GM18870 (cell line): Measurements from ENCODE around the gene TLCD3B.

ENCODE experiments used
- ATAC-seq: cut with Tn5 transposase; IDR thresholded peaks from one replicate; pipeline ENCODE4 v1.9.1; 2021; ENCODE audit warnings: moderate library complexity; ENCODE audit not compliant: unreplicated experiment

The TLCD3B gene

GRCh38 chr16:29991571-29991904, 39.5 kb downstream of the TLCD3B start:
- no peak for ATAC-seq

- no peak for ATAC-seq
These were observed 40.0 kb downstream of the TLCD3B start for GRCh38 chr16:29990883-29991570.

GRCh38 chr16:29990034-29990433, 41.0 kb downstream of the TLCD3B start:
- ATAC-seq, result no peak

GRCh38 chr16:29989111-29989858, 41.8 kb downstream of the TLCD3B start:
- no peak for ATAC-seq

- ATAC-seq, result no peak
These were observed 42.6 kb downstream of the TLCD3B start for GRCh38 chr16:29988346-29989075.

DNA sequence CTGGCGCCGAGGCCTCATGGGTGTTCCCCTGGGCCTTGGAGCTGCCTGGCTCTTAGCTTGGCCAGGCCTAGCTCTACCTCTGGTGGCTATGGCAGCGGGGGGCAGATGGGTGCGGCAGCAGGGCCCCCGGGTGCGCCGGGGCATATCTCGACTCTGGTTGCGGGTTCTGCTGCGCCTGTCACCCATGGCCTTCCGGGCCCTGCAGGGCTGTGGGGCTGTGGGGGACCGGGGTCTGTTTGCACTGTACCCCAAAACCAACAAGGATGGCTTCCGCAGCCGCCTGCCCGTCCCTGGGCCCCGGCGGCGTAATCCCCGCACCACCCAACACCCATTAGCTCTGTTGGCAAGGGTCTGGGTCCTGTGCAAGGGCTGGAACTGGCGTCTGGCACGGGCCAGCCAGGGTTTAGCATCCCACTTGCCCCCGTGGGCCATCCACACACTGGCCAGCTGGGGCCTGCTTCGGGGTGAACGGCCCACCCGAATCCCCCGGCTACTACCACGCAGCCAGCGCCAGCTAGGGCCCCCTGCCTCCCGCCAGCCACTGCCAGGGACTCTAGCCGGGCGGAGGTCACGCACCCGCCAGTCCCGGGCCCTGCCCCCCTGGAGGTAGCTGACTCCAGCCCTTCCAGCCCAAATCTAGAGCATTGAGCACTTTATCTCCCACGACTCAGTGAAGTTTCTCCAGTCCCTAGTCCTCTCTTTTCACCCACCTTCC, 43.5 kb downstream of the TLCD3B start:
- ATAC-seq, result no peak

DNA sequence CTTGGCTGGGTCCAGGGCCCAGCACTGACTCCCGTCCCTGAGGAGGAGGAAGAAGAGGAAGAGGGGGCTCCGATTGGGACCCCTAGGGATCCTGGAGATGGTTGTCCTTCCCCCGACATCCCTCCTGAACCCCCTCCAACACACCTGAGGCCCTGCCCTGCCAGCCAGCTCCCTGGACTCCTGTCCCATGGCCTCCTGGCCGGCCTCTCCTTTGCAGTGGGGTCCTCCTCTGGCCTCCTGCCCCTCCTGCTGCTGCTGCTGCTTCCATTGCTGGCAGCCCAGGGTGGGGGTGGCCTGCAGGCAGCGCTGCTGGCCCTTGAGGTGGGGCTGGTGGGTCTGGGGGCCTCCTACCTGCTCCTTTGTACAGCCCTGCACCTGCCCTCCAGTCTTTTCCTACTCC, 44.1 kb downstream of the TLCD3B start:
- no peak for ATAC-seq

DNA sequence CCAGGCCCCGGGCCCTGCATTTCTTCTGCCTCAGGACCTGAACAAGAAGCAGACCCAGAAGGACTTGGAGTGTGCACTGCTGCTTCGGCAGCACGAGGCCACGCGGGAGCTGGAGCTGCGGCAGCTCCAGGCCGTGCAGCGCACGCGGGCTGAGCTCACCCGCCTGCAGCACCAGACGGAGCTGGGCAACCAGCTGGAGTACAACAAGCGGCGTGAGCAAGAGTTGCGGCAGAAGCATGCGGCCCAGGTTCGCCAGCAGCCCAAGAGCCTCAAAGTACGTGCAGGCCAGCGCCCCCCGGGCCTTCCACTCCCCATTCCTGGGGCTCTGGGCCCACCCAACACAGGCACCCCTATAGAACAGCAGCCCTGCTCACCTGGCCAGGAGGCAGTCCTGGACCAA, 44.8 kb downstream of the TLCD3B start:
- ATAC-seq, result no peak

DNA sequence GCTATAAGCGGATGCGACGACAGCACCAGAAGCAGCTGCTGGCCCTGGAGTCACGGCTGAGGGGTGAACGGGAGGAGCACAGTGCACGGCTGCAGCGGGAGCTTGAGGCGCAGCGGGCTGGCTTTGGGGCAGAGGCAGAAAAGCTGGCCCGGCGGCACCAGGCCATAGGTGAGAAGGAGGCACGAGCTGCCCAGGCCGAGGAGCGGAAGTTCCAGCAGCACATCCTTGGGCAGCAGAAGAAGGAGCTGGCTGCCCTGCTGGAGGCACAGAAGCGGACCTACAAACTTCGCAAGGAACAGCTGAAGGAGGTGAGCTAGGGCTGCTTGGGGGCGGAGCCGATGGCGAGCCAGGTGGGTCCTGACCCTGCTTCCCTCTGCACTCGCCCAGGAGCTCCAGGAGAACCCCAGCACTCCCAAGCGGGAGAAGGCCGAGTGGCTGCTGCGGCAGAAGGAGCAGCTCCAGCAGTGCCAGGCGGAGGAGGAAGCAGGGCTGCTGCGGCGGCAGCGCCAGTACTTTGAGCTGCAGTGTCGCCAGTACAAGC, 45.7 kb downstream of the TLCD3B start:
- ATAC-seq, result no peak

GRCh38 chr16:29984764-29985147, 46.3 kb downstream of the TLCD3B start:
- no peak for ATAC-seq

- ATAC-seq, result no peak
These were observed 46.8 kb downstream of the TLCD3B start for GRCh38 chr16:29984137-29984763.

GRCh38 chr16:29983420-29984136, 47.5 kb downstream of the TLCD3B start:
- no peak for ATAC-seq

- ATAC-seq, result no peak
These were observed 48.3 kb downstream of the TLCD3B start for GRCh38 chr16:29982560-29983419.

GRCh38 chr16:29978564-29979270, 52.4 kb downstream of the TLCD3B start:
- no peak for ATAC-seq

GRCh38 chr16:29978081-29978480, 53.0 kb downstream of the TLCD3B start:
- no peak for ATAC-seq

DNA sequence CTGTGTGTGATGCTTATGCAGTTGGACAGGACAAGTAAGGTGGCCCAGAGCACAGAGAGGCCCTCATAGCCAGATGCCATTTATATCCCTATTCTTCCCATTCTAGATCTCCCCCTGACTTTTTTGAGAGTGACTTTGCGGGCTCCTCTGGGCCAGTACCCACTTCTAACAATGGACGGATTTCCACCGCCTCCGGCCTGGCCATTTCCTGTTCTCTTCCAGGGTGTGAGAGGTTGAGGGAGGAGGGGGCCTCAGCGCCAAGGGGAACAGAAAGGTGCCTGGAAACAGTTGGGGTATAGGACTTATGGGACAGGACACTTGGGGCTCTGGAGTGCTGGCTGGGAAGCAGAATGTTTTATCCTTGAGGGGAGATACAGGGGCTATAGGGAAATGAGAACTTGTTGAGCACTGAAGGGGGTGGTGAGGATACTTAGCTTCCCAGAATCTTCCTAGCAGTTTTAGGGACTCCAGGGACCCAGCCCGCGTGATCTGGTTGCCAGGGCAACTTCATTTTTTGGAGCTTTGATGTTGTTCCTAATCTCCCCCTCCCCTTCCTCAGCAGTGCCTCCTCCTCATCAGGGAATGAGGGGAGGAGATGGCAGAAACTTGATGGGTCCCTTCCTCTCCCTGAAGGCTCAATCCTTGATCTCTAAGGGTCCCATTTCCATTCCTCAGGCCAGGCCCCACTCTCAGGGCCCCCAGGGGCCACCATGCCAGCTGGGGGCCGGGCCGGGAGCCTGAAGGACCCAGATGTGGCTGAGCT, 53.8 kb downstream of the TLCD3B start:
- no peak for ATAC-seq

DNA sequence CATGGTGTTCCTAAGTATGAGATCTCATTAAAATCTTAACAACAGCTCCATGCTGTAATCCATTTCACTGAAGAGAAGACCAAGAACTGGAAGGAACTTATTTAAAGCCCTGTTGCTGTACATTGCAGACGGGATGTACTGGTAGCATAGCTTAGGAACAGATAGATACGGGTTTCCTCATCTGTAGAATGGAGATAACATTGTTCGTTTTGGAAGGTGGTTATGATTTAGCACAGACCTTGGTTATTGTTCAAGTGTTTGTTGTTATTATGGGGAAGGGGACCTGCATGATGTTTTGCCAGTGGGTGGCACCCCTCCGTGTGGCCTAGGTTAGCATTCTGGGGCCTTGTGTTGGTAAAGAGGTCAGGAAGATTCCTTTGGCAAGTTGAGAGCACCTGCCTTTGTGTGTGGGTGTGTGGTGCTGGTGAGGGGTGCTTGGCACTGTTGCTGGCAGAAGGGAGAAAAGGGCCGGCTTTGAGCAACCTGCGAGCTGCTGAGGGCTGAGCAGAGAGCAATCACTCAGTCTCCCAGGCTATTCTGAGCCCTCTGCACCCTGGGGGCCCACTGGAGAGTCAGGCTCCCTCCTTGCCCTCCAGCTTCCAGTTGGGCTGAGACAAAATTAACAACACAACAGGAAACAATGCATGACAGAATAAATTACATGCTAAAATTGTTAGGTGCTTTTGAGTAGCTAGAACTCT, 55.1 kb downstream of the TLCD3B start:
- no peak for ATAC-seq
